GM12878 (cell line): ENCODE measurements around the gene MAP3K5. TPM values are rescaled to one million over a fixed set of nuclear protein-coding genes. Genes with fewer than 3 reads are reported as not detected.

Experiments used
- ATAC-seq: fragments of 200-7000 bp; cut with Tn5 transposase; 3 replicates; pipeline ENCODE4 v1.9.1; 2020; ENCODE audit warnings: mild to moderate bottlenecking, moderate library complexity
- BruUV-seq: library from RNA; stranded (reverse); fragments of 400-500 nt; replicated peaks from 2 replicates; lab custom pipeline; 2021; lab: Mats Ljungman, UMichigan
- CTCF ChIA-PET: fragments of 300-600 bp; sonication (Branson Sonifier 250); formaldehyde crosslinking; extraction: SDS; loops from one replicate; lab custom pipeline; 2021; ENCODE audit warnings: inconsistent platforms; lab: Yijun Ruan, JAX
- POLR2A ChIA-PET: fragments of 350-600 bp; formaldehyde crosslinking; extraction: SDS; loops from one replicate; lab custom pipeline; 2021; ENCODE audit warnings: inconsistent platforms; lab: Charles Lee
- RAD21 ChIA-PET: fragments of 300-600 bp; sonication (Branson Sonifier 250); formaldehyde crosslinking; loops from one replicate; lab custom pipeline; 2023; ENCODE audit warnings: antibody characterized with exemption; ENCODE audit not compliant: unreplicated experiment; lab: Charles Lee
- SMC1A ChIA-PET: fragments of 300-600 bp; sonication (Branson Sonifier 250); formaldehyde crosslinking; loops from one replicate; lab custom pipeline; 2023; ENCODE audit not compliant: unreplicated experiment, uncharacterized antibody; lab: Charles Lee
- DNase-seq: peaks from one replicate; pipeline ENCODE4 v3.0.0-alpha.2; 2011; ENCODE audit warnings: low read depth, low spot score
- FAIRE-seq: peaks from 3 replicates; lab custom pipeline; 2011; peaks lifted over from hg19 to GRCh38; lab: Jason Lieb, UNC
- H2AFZ ChIP-seq: 2 replicates; pipeline ENCODE4 v1.6.0; 2011; ENCODE audit warnings: low read depth, low read length, control low read depth; ENCODE audit not compliant: control insufficient read depth
- H3K27ac ChIP-seq: 2 replicates; pipeline ENCODE4 v1.5.1; 2011; ENCODE audit warnings: control low read depth; ENCODE audit not compliant: control insufficient read depth, insufficient read depth
- H3K27me3 ChIP-seq, 2 experiments: replicated peaks in 1 of 2; 2 replicates each; pipeline versions ENCODE4 v1.6.0 to v1.6.1; 2011; ENCODE audit warnings: low read length in 1 of 2; ENCODE audit not compliant: control insufficient read depth in 2 of 2, insufficient read depth in 2 of 2
- H3K36me3 ChIP-seq, 2 experiments: 2 replicates each; pipeline ENCODE4 v1.5.1; 2011; ENCODE audit warnings: low read length in 1 of 2; ENCODE audit not compliant: control insufficient read depth in 2 of 2, insufficient read depth in 2 of 2
- H3K4me1 ChIP-seq: 2 replicates; pipeline ENCODE4 v1.6.1; 2011; ENCODE audit warnings: mild to moderate bottlenecking, low read length, moderate library complexity, mixed read lengths; ENCODE audit not compliant: control insufficient read depth, insufficient read depth
- H3K4me2 ChIP-seq: 2 replicates; pipeline ENCODE4 v1.6.0; 2011; ENCODE audit warnings: control low read depth; ENCODE audit not compliant: control insufficient read depth, insufficient read depth
- H3K4me3 ChIP-seq: fragments of 200-600 bp; sonication (generic); 2 replicates; pipeline ENCODE4 v1.5.1; 2016
- H3K79me2 ChIP-seq: 2 replicates; pipeline ENCODE4 v1.6.0; 2011; ENCODE audit warnings: low read length; ENCODE audit not compliant: control insufficient read depth, insufficient read depth
- H3K9ac ChIP-seq: 2 replicates; pipeline ENCODE4 v1.8.0; 2011; ENCODE audit warnings: low read length, control low read depth, mixed read lengths; ENCODE audit not compliant: control insufficient read depth, insufficient read depth
- H3K9me3 ChIP-seq: replicated peaks from 3 replicates; pipeline ENCODE4 v1.5.1; 2011; ENCODE audit warnings: mild to moderate bottlenecking, low read length; ENCODE audit not compliant: control insufficient read depth, insufficient read depth
- H4K20me1 ChIP-seq: 2 replicates; pipeline ENCODE4 v1.6.0; 2011; ENCODE audit not compliant: control insufficient read depth, insufficient read depth
- BACH1 ChIP-seq: fragments of 450-650 bp; IDR thresholded peaks from 2 replicates; pipeline ENCODE4 v1.6.1; 2017; ENCODE audit warnings: mild to moderate bottlenecking, borderline replicate concordance
- BMI1 ChIP-seq: fragments of 450-650 bp; IDR thresholded peaks from 2 replicates; pipeline ENCODE4 v1.6.1; 2016; ENCODE audit warnings: mild to moderate bottlenecking, moderate library complexity, borderline replicate concordance
- CREM ChIP-seq: IDR thresholded peaks from 2 replicates; pipeline ENCODE4 v1.6.1; 2014; ENCODE audit warnings: antibody characterized with exemption, low read depth
- ESRRA ChIP-seq: IDR thresholded peaks from 2 replicates; pipeline ENCODE4 v1.6.1; 2012; ENCODE audit warnings: mild to moderate bottlenecking, low read length, improper control_type of control experiment
- HCFC1 ChIP-seq: fragments of 150-350 bp; IDR thresholded peaks from 2 replicates; pipeline ENCODE4 v1.6.1; 2014; ENCODE audit warnings: low read length
- IRF3 ChIP-seq: fragments of 450-650 bp; IDR thresholded peaks from 2 replicates; pipeline ENCODE4 v1.6.1; 2014; ENCODE audit warnings: mild to moderate bottlenecking
- KDM1A ChIP-seq: fragments of 200-600 bp; sonication (generic); IDR thresholded peaks from 2 replicates; pipeline ENCODE4 v1.6.1; 2016; ENCODE audit warnings: borderline replicate concordance
- LARP7 ChIP-seq: fragments of 450-650 bp; IDR thresholded peaks from 2 replicates; pipeline ENCODE4 v1.6.1; 2017; ENCODE audit warnings: mild to moderate bottlenecking
- MAX ChIP-seq: IDR thresholded peaks from 2 replicates; pipeline ENCODE4 v1.6.1; 2012; ENCODE audit warnings: low read depth, low read length, improper control_type of control experiment
- MEF2A ChIP-seq: IDR thresholded peaks from 2 replicates; pipeline ENCODE4 v1.6.1; 2011; ENCODE audit warnings: low read depth, mild to moderate bottlenecking, low read length, moderate library complexity; ENCODE audit not compliant: insufficient read depth
- MEF2B ChIP-seq: fragments of 450-650 bp; IDR thresholded peaks from 2 replicates; pipeline ENCODE4 v1.6.1; 2018; ENCODE audit warnings: mild to moderate bottlenecking, moderate library complexity; ENCODE audit not compliant: partially characterized antibody, poor library complexity, severe bottlenecking
- NFYA ChIP-seq: IDR thresholded peaks from 2 replicates; pipeline ENCODE4 v1.6.1; 2011; ENCODE audit warnings: low read depth, mild to moderate bottlenecking, low read length, improper control_type of control experiment, borderline replicate concordance
- NR2C1 ChIP-seq: fragments of 450-650 bp; IDR thresholded peaks from 2 replicates; pipeline ENCODE4 v1.6.1; 2017; ENCODE audit warnings: antibody characterized with exemption, mild to moderate bottlenecking, moderate library complexity
- NR2F1 ChIP-seq: fragments of 450-650 bp; conservative IDR thresholded peaks from 2 replicates; pipeline ENCODE4 v1.6.1; 2017; ENCODE audit warnings: mild to moderate bottlenecking
- PAX5 ChIP-seq: IDR thresholded peaks from 2 replicates; pipeline ENCODE4 v1.6.1; 2011; ENCODE audit warnings: low read depth, low read length, borderline replicate concordance
- POU2F2 ChIP-seq: IDR thresholded peaks from 3 replicates; pipeline ENCODE4 v1.6.1; 2011; ENCODE audit warnings: low read depth, mild to moderate bottlenecking, low read length, borderline replicate concordance
- RFX5 ChIP-seq: IDR thresholded peaks from 2 replicates; pipeline ENCODE4 v1.6.1; 2011; ENCODE audit warnings: low read depth, low read length, improper control_type of control experiment
- RUNX3 ChIP-seq: IDR thresholded peaks from 2 replicates; pipeline ENCODE4 v1.6.1; 2012; ENCODE audit warnings: low read length, inconsistent platforms
- SMC3 ChIP-seq: IDR thresholded peaks from 2 replicates; pipeline ENCODE4 v1.6.1; 2011; ENCODE audit warnings: low read length, improper control_type of control experiment, borderline replicate concordance
- TAF1 ChIP-seq: IDR thresholded peaks from 2 replicates; pipeline ENCODE4 v1.6.1; 2011; ENCODE audit warnings: mild to moderate bottlenecking, low read depth, low read length, borderline replicate concordance
- YY1 ChIP-seq: IDR thresholded peaks from 2 replicates; pipeline ENCODE4 v1.6.1; 2011; ENCODE audit warnings: low read depth, mild to moderate bottlenecking, low read length
- ZNF217 ChIP-seq: fragments of 450-650 bp; IDR thresholded peaks from 2 replicates; pipeline ENCODE4 v1.6.1; 2017; ENCODE audit warnings: antibody characterized with exemption, mild to moderate bottlenecking
- ZNF274 ChIP-seq: IDR thresholded peaks from one replicate; pipeline ENCODE4 v1.8.0; 2011; ENCODE audit not compliant: insufficient read length, insufficient read depth
- ZNF384 ChIP-seq: IDR thresholded peaks from 2 replicates; pipeline ENCODE4 v1.6.1; 2012; ENCODE audit warnings: low read depth, mild to moderate bottlenecking, low read length, improper control_type of control experiment, borderline replicate concordance
- WGBS: methylation state at CpG from one replicate; pipeline ENCODE4 v1.1.6; 2016; ENCODE audit warnings: low lambda C conversion rate; ENCODE audit not compliant: insufficient replicate concordance, insufficient coverage; ENCODE audit errors: missing lambda C conversion rate; 5-methylcytosine and 5-hydroxymethylcytosine counted together
- in situ Hi-C: fragments of 300-500 bp; cut with MboI; formaldehyde crosslinking; loops from 9 replicates; pipeline ENCODE4 v1.14.3; 2018; ENCODE audit warnings: mixed read lengths
- intact Hi-C: fragments of 100-400 bp; cut with micrococcal nuclease; formaldehyde crosslinking; loops from one replicate; pipeline ENCODE4 v1.14.2; 2022; ENCODE audit not compliant: unreplicated experiment
- polyA plus RNA-seq, 11 experiments: library from polyadenylated mRNA; depleted of rRNA in 4 of 11; unstranded in 6 of 11; stranded (reverse) in 5 of 11; fragments of >200 nt; fragmentation: Nextera tagmentation in 4 of 11; fragmentation: Illumina TruSeq in 1 of 11; extraction: Ambion mirVana in 4 of 11; extraction: Trizol in 1 of 11; gene quantifications; 1 replicate in 1 of 11; 2 replicates in 10 of 11; pipeline versions ENCODE4 v1.2.1 to v1.2.3, GENCODE V29; 2011 to 2016; ENCODE audit warnings: inconsistent platforms in 2 of 11, missing spikeins in 2 of 11, low read depth in 1 of 11
- total RNA-seq, 4 experiments: library from RNA; depleted of rRNA in 3 of 4; stranded (reverse); fragments of >200 nt in 3 of 4; fragmentation: Illumina TruSeq in 1 of 4; extraction: Trizol in 1 of 4; gene quantifications; 2 replicates each; pipeline versions ENCODE4 v1.2.1 to v1.2.3, GENCODE V29; 2013 to 2021

Gene MAP3K5
- total and polyA plus RNA-seq, 10 of the 15 experiments (the other 5 are each of a cell fraction or from before 2014, with no cell fraction given) = 5.4 to 34.3 (median 26.4) TPM

GRCh38 chr6:136659991-136660499 is 132.2 kb downstream of the MAP3K5 start (continued):
- TF ChIP-seq BACH1 (no peak), MAX (no peak), LARP7 (no peak), MEF2A (no peak), KDM1A (no peak), PAX5 (no peak), ZNF274 (no peak), BMI1 (no peak), TAF1 (no peak), HCFC1 (no peak), NR2F1 (no peak)

- no peak for FAIRE-seq
Measured at GRCh38 chr6:136658711-136659110, 133.6 kb downstream of the MAP3K5 start.

More at GRCh38 chr6:136658711-136659110, 133.6 kb downstream of the MAP3K5 start:
- no peak for ATAC-seq
- no peak for DNase-seq
- ChIA-PET RAD21 (interaction anchor here (0.7 to 1.6 kb wide), 3 partner anchors 14 to 134 kb away, joined by 3 to 4 read pairs (median 3); partner anchors contain the start of gene MAP3K5), SMC1A (interaction anchor here (1.0 to 1.3 kb wide), 6 partner anchors 8 to 134 kb away, joined by 3 to 6 read pairs (median 4); partner anchors contain the start of gene MAP3K5), CTCF (interaction anchor here (5.2 kb wide), 1 partner anchor 14 kb away, joined by 42 read pairs; no protein-coding TSS in a partner anchor), POLR2A (interaction anchor here (1.0 kb wide), 1 partner anchor 14 kb away, joined by 4 read pairs; no protein-coding TSS in a partner anchor)
- H2AFZ ChIP-seq = no peak overlapping the region
- intact Hi-C loops (no loop called here), in situ Hi-C loops (no loop called here)
- H3K4me1 ChIP-seq = no peaks in the 10 kb centered on the region
- peaks cover 4 to 37% of the 10 kb centered on the region in 2 experiments; a peak in 3 of 4 replicates for H3K36me3 ChIP-seq
- no peak overlapping the region for H3K27ac ChIP-seq
- TF ChIP-seq ESRRA (no peak), IRF3 (no peak), POU2F2 (no peak), SMC3 (no peak), ZNF217 (no peak), NFYA (no peak), MEF2B (no peak), ZNF384 (no peak), CREM (no peak), RFX5 (no peak), YY1 (no peak), NR2C1 (no peak), RUNX3 (no peak)
- no peak overlapping the region for H3K4me3 ChIP-seq
- 81% methylated on average over 2 of the region's 2 CpGs for WGBS
- H3K79me2 ChIP-seq = no peaks in the 10 kb centered on the region
- H3K27me3 ChIP-seq = no peaks in the 10 kb centered on the region
- BruUV-seq = no TSS peak
- H3K4me2 ChIP-seq = no peak overlapping the region
- H3K9me3 ChIP-seq = no peaks in the 10 kb centered on the region
- H3K9ac ChIP-seq = no peak overlapping the region
- no peaks in the 10 kb centered on the region for H4K20me1 ChIP-seq
